ENCODE data around the gene MNAT1.
A peak's percentile ranks its signal among the peaks of the same experiment; 100 is the strongest.

The MNAT1 gene

GRCh38 chr14:60968671-60969070 lies 234.1 kb downstream of the MNAT1 start:
- no peak for DNase-seq (ENCODE audit: insufficient read length, low spot score)
- FAIRE-seq = no peak
- TF ChIP-seq POLR2A (IDR thresholded peaks at IDR 0.05; ENCODE audit: low read depth, low read length) = no peak
- no peak for TF ChIP-seq POU2F2 (IDR thresholded peaks at IDR 0.05; ENCODE audit: low read depth, low read length)
- TF ChIP-seq SPI1 (IDR thresholded peaks at IDR 0.05; ENCODE audit: low read depth, low read length) = no peak
- no peak for TF ChIP-seq PAX5 (IDR thresholded peaks at IDR 0.05; ENCODE audit: insufficient read depth, low read length, severe bottlenecking)
- no peak for TF ChIP-seq TAF1 (IDR thresholded peaks at IDR 0.05; ENCODE audit: low read depth, low read length)

- no peak for DNase-seq (ENCODE audit: insufficient read length, low spot score)
- FAIRE-seq = no peak
- TF ChIP-seq PAX5 (IDR thresholded peaks at IDR 0.05; ENCODE audit: insufficient read depth, low read length, severe bottlenecking) (no peak), POU2F2 (IDR thresholded peaks at IDR 0.05; ENCODE audit: low read depth, low read length) (no peak), POLR2AphosphoS5 (IDR thresholded peaks at IDR 0.05; ENCODE audit: low read depth, low read length) (no peak), POLR2A (IDR thresholded peaks at IDR 0.05; ENCODE audit: low read depth, low read length) (no peak), SPI1 (IDR thresholded peaks at IDR 0.05; ENCODE audit: low read depth, low read length) (no peak), TAF1 (IDR thresholded peaks at IDR 0.05; ENCODE audit: low read depth, low read length) (no peak)
Measured at GRCh38 chr14:60970146-60970545, 235.6 kb downstream of the MNAT1 start.

- DNase-seq (ENCODE audit: insufficient read length, low spot score) (no peak), FAIRE-seq (no peak)
- TF ChIP-seq POLR2AphosphoS5 (IDR thresholded peaks at IDR 0.05; ENCODE audit: low read depth, low read length) (no peak), PAX5 (IDR thresholded peaks at IDR 0.05; ENCODE audit: insufficient read depth, low read length, severe bottlenecking) (no peak), POU2F2 (IDR thresholded peaks at IDR 0.05; ENCODE audit: low read depth, low read length) (no peak), SPI1 (IDR thresholded peaks at IDR 0.05; ENCODE audit: low read depth, low read length) (no peak), TAF1 (IDR thresholded peaks at IDR 0.05; ENCODE audit: low read depth, low read length) (no peak), POLR2A (IDR thresholded peaks at IDR 0.05; ENCODE audit: low read depth, low read length) (no peak)
Measured at GRCh38 chr14:60971271-60971670, 236.7 kb downstream of the MNAT1 start.

DNA sequence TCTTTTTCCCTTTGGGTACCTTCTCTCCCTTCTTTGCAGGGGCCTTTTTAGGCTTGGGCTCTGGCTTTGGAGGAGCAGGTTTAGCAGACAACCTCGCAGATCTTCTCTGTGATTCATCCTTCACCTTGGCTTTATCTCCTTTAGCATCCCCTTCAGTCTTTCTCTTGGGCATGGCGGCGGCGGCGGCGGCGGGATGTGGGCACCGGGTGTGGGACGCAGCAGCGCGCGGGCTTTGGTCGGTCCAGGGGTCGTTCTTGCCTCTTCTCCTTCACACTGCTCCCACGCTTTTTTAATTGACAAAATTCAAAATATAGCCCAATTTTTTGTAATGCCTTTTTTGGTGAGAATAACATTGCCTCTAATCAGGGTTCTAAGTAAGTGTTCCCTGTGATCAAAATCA lies 237.7 kb downstream of the MNAT1 start:
- FAIRE-seq = no peak
- TF ChIP-seq PAX5 (IDR thresholded peaks at IDR 0.05; ENCODE audit: insufficient read depth, low read length, severe bottlenecking) (no peak), POLR2A (IDR thresholded peaks at IDR 0.05; ENCODE audit: low read depth, low read length) (no peak), TAF1 (IDR thresholded peaks at IDR 0.05; ENCODE audit: low read depth, low read length) (no peak)
- no peak for DNase-seq (ENCODE audit: insufficient read length, low spot score)

DNA sequence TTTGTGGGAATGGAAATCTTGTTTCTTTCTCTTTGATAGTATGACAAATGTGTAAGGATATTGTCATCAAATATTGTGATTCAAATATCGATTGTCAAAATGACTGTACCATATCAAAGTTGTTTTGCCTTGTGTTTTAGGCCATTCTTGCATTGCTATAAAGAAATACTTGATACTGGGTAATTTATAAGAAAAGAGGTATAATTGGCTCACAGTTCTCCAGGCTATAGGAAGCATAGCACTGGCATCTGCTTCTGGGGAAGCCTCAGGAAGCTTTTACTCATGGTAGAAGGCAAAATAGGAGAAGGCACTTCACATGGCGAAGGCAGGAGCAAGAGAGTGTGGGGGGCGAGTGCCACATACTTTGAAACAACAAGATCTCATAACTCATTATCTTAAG lies 238.5 kb downstream of the MNAT1 start:
- TF ChIP-seq PAX5 (IDR thresholded peaks at IDR 0.05; ENCODE audit: insufficient read depth, low read length, severe bottlenecking) = no peak
- no peak for TF ChIP-seq POLR2A (IDR thresholded peaks at IDR 0.05; ENCODE audit: low read depth, low read length)
- TF ChIP-seq TAF1 (IDR thresholded peaks at IDR 0.05; ENCODE audit: low read depth, low read length) = no peak
- no peak for FAIRE-seq
- no peak for DNase-seq (ENCODE audit: insufficient read length, low spot score)

DNA sequence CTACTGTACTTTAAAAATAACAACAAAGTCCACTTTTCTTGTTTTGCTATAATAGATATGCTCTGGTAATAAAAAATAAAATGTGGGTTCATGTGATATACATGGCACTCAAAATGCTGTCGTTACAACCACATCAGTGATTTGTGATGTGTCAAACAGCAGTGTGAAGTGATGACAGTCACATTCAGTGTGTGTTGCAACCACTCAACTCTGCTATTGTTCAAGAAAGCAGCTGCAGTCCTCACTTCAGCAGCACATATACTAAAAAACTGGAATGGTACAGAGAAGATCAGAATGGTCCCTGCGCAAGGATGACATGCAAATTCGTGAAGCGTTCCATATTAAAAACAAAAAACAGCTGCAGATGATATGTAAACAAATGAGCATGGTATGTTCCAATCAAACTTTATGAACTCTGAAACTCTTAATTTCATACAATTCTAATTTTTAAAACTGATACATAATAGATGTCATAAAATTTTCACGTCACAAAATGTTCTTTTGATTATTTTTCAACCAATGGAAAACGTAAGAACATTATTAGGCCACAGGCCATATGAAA lies 239.6 kb downstream of the MNAT1 start:
- DNase-seq (ENCODE audit: insufficient read length, low spot score) (no peak), FAIRE-seq (peak; percentile 20)

GRCh38 chr14:60975551-60975950 lies 241.0 kb downstream of the MNAT1 start:
- TF ChIP-seq TAF1 (IDR thresholded peaks at IDR 0.05; ENCODE audit: low read depth, low read length) (no peak), SPI1 (IDR thresholded peaks at IDR 0.05; ENCODE audit: low read depth, low read length) (no peak), POLR2A (IDR thresholded peaks at IDR 0.05; ENCODE audit: low read depth, low read length) (no peak), POLR2AphosphoS5 (IDR thresholded peaks at IDR 0.05; ENCODE audit: low read depth, low read length) (no peak), PAX5 (IDR thresholded peaks at IDR 0.05; ENCODE audit: insufficient read depth, low read length, severe bottlenecking) (no peak), POU2F2 (IDR thresholded peaks at IDR 0.05; ENCODE audit: low read depth, low read length) (no peak)
- FAIRE-seq (no peak), DNase-seq (ENCODE audit: insufficient read length, low spot score) (no peak)

More for the DNA sequence above, 239.6 kb downstream of the MNAT1 start:
- TF ChIP-seq TAF1 (IDR thresholded peaks at IDR 0.05; ENCODE audit: low read depth, low read length) (no peak), POU2F2 (IDR thresholded peaks at IDR 0.05; ENCODE audit: low read depth, low read length) (no peak), POLR2AphosphoS5 (IDR thresholded peaks at IDR 0.05; ENCODE audit: low read depth, low read length) (no peak), SPI1 (IDR thresholded peaks at IDR 0.05; ENCODE audit: low read depth, low read length) (no peak), PAX5 (IDR thresholded peaks at IDR 0.05; ENCODE audit: insufficient read depth, low read length, severe bottlenecking) (no peak), POLR2A (IDR thresholded peaks at IDR 0.05; ENCODE audit: low read depth, low read length) (no peak)

DNA sequence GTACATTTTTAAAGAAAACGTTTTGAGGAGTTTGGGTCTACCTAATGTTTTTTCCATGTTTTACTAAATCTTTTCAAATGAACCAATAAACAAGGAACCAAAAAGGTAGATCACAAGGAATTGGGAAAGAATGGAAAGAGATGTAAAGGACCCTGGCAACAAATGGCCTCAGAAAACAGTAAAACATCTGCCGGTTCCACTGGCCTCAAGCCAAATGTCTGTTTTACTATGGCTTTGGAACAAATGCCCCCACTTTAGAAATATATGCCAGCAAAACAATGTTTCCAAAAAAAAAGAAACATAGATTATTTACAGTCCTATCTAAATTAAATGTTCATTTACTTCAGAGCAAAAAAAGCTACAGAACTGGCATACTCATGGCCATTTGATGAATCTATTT lies 243.3 kb downstream of the MNAT1 start:
- TF ChIP-seq POLR2AphosphoS5 (IDR thresholded peaks at IDR 0.05; ENCODE audit: low read depth, low read length) = no peak
- no peak for TF ChIP-seq PAX5 (IDR thresholded peaks at IDR 0.05; ENCODE audit: insufficient read depth, low read length, severe bottlenecking)
- no peak for TF ChIP-seq POU2F2 (IDR thresholded peaks at IDR 0.05; ENCODE audit: low read depth, low read length)
- TF ChIP-seq TAF1 (IDR thresholded peaks at IDR 0.05; ENCODE audit: low read depth, low read length) = no peak
- no peak for TF ChIP-seq POLR2A (IDR thresholded peaks at IDR 0.05; ENCODE audit: low read depth, low read length)
- no peak for TF ChIP-seq SPI1 (IDR thresholded peaks at IDR 0.05; ENCODE audit: low read depth, low read length)
- DNase-seq (ENCODE audit: insufficient read length, low spot score) = no peak
- no peak for FAIRE-seq

DNA sequence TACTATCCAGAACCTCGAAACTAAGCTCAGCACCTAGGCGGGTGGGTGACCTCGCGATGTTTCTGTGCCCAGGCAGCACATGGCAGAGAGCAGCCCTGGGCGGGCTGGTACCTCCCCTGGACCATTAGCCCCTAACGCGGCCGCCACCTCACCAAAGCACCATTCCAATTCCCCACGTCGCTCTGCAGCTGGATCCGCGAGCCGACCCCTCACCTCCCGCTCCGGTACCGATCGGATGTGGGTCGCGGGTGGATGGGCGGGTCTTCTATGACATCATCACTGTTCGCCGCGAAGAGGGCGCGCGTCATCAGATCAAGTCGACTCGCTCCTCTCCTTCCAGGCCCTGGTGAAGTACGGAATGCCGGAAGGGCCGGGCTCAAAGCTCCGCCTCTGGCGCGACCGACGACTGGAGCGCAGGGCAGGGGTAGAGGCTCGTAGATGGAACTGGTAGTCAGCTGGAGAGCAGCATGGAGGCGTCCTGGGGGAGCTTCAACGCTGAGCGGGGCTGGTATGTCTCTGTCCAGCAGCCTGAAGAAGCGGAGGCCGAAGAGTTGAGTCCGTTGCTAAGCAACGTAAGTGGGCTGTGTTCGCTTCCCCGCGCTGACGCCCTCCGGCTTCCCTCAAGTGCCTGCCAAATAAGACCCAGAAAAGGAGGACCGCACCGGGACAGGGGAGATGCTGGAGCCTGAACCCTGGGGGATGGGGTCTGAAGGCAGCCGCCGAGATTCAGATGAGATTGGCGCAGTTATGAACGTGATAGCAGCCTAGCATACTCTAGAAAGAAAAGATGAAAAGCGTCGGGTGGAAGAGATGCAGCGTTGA lies 246.5 kb downstream of the MNAT1 start, which contains the start of the genes SLC38A6 and TRMT5:
Gene SLC38A6 (plus strand): TSS at position 435 of the 822 bp plus-strand sequence. CDS start 33 bp downstream, at position 468.
Gene TRMT5 (minus strand): TSS at position 269 of the 822 bp plus-strand sequence. CDS start 106 bp downstream, at position 163.
- TF ChIP-seq TAF1 (IDR thresholded peaks at IDR 0.05; ENCODE audit: low read depth, low read length) (no peak; the same call in 1 of the 2 replicates), PAX5 (IDR thresholded peaks at IDR 0.05; ENCODE audit: insufficient read depth, low read length, severe bottlenecking) (no peak), SPI1 (IDR thresholded peaks at IDR 0.05; ENCODE audit: low read depth, low read length) (no peak), POLR2AphosphoS5 (IDR thresholded peaks at IDR 0.05; ENCODE audit: low read depth, low read length) (peak; percentile 60; the same call in 1 of the 2 replicates), POLR2A (IDR thresholded peaks at IDR 0.05; ENCODE audit: low read depth, low read length) (peak; percentile 68; the same call in 1 of the 2 replicates), POU2F2 (IDR thresholded peaks at IDR 0.05; ENCODE audit: low read depth, low read length) (0 out of 2 replicates have a peak, but pooled peaks have one; percentile 44)
- peak; percentile 59 for DNase-seq (ENCODE audit: insufficient read length, low spot score)
- FAIRE-seq = peak; percentile 98

Data from GM12891 (cell line).